ENCODE data around the gene LRRC14B. TPM values are rescaled to one million over a fixed set of nuclear protein-coding genes. Genes with fewer than 3 reads are reported as not detected.

The LRRC14B gene
- total and polyA plus RNA-seq, 2 experiments from 2014 or later = not detected

- no peak for DNase-seq (ENCODE audit: low spot score)
- H3K36me3 Mint-ChIP-seq (ENCODE audit: low read depth) = peaks cover 63% of the 10 kb centered on the region
- no peaks in the 10 kb centered on the region; the same call in 1 of the 2 replicates for H4K20me1 ChIP-seq (replicated peaks; ENCODE audit: insufficient read depth)
- no peak overlapping the region for H3K4me2 ChIP-seq
- H3F3A ChIP-seq (replicated peaks; ENCODE audit: low read depth) = peaks cover 8% of the 10 kb centered on the region; the same call in 1 of the 2 replicates
- no peak for TF ChIP-seq POLR2AphosphoS5 (IDR thresholded peaks at IDR 0.05; ENCODE audit: low read depth)
- no peak for TF ChIP-seq ZNF462 (CRISPR knock-in tag; IDR thresholded peaks at IDR 0.05)
- TF ChIP-seq ETS1 (IDR thresholded peaks at IDR 0.05) = no peak
- H3K4me3 Mint-ChIP-seq = no peak overlapping the region
- no peak for ATAC-seq
- H3K4me1 ChIP-seq (ENCODE audit: insufficient read depth) = no peaks in the 10 kb centered on the region
- H3K27me3 ChIP-seq (ENCODE audit: insufficient read depth) = no peaks in the 10 kb centered on the region
- peaks cover 19% of the 10 kb centered on the region for H3K9me3 Mint-ChIP-seq
- H2AFZ ChIP-seq = no peak overlapping the region
- no peaks in the 10 kb centered on the region for H3K36me3 ChIP-seq (ENCODE audit: insufficient read depth)
- H3K4me1 Mint-ChIP-seq = peaks cover 15% of the 10 kb centered on the region
- H3K79me2 ChIP-seq (replicated peaks; ENCODE audit: insufficient read depth) = no peaks in the 10 kb centered on the region
- peaks cover 19% of the 10 kb centered on the region for H3K27me3 Mint-ChIP-seq (ENCODE audit: insufficient read depth, low read depth, poor library complexity)
- H3K27ac ChIP-seq (ENCODE audit: low read depth) = no peak overlapping the region
- H3K9me2 ChIP-seq (ENCODE audit: insufficient read depth) = no peaks in the 10 kb centered on the region
- H3K27ac Mint-ChIP-seq = no peak overlapping the region
- no peak overlapping the region for H3K4me3 ChIP-seq
These were observed 29.1 kb upstream of the LRRC14B start for GRCh38 chr5:162190-162564.

GRCh38 chr5:162565-163337 is 28.5 kb upstream of the LRRC14B start:
- Histone ChIP-seq H2AFZ (no peak overlapping the region), H3K27me3 (ENCODE audit: insufficient read depth) (no peaks in the 10 kb centered on the region), H3K27ac (ENCODE audit: low read depth) (no peak overlapping the region), H3K4me1 (ENCODE audit: insufficient read depth) (no peaks in the 10 kb centered on the region), H3K4me2 (no peak overlapping the region), H3F3A (replicated peaks; ENCODE audit: low read depth) (peaks cover 8% of the 10 kb centered on the region; the same call in 1 of the 2 replicates), H3K4me3 (no peak overlapping the region), H4K20me1 (replicated peaks; ENCODE audit: insufficient read depth) (no peaks in the 10 kb centered on the region; the same call in 1 of the 2 replicates), H3K36me3 (ENCODE audit: insufficient read depth) (no peaks in the 10 kb centered on the region), H3K9me2 (ENCODE audit: insufficient read depth) (no peaks in the 10 kb centered on the region), H3K79me2 (replicated peaks; ENCODE audit: insufficient read depth) (no peaks in the 10 kb centered on the region)
- peaks cover 57% of the 10 kb centered on the region for H3K36me3 Mint-ChIP-seq (ENCODE audit: low read depth)
- DNase-seq (ENCODE audit: low spot score) (no peak), ATAC-seq (no peak; the same call in 2 of the 3 replicates)
- H3K27me3 Mint-ChIP-seq (ENCODE audit: insufficient read depth, low read depth, poor library complexity) = peaks cover 20% of the 10 kb centered on the region
- H3K9me3 Mint-ChIP-seq = peaks cover 19% of the 10 kb centered on the region
- peaks cover 15% of the 10 kb centered on the region for H3K4me1 Mint-ChIP-seq
- no peak overlapping the region for H3K27ac Mint-ChIP-seq
- H3K4me3 Mint-ChIP-seq = no peak overlapping the region
- TF ChIP-seq POLR2AphosphoS5 (IDR thresholded peaks at IDR 0.05; ENCODE audit: low read depth) = no peak
- no peak for TF ChIP-seq EZH2 (IDR thresholded peaks at IDR 0.05; ENCODE audit: low read depth, unreplicated experiment)
- no peak for TF ChIP-seq REST (IDR thresholded peaks at IDR 0.05; ENCODE audit: unreplicated experiment)
- TF ChIP-seq ZNF114 (CRISPR knock-in tag; IDR thresholded peaks at IDR 0.05) = no peak
- TF ChIP-seq NANOG (IDR thresholded peaks at IDR 0.05; ENCODE audit: borderline replicate concordance) = no peak
- no peak for TF ChIP-seq JUNB (IDR thresholded peaks at IDR 0.05; ENCODE audit: unreplicated experiment)
- no peak for TF ChIP-seq STAT1 (IDR thresholded peaks at IDR 0.05; ENCODE audit: unreplicated experiment)
- TF ChIP-seq EZH2phosphoT487 (IDR thresholded peaks at IDR 0.05; ENCODE audit: unreplicated experiment) = no peak

Measured in GM23338 (cell line).